Caco-2 (cell line): ENCODE results near the gene MYPOP. TPM values are rescaled to one million over a fixed set of nuclear protein-coding genes. Genes with fewer than 3 reads are reported as not detected.

Experiments used
- BruUV-seq: library from RNA; stranded (reverse); fragments of 400-500 nt; replicated peaks from 2 replicates; lab custom pipeline; 2021; lab: Mats Ljungman, UMichigan
- CTCF ChIA-PET: fragments of 300-600 bp; sonication (Branson Sonifier 250); formaldehyde crosslinking; loops from one replicate; lab custom pipeline; 2022; ENCODE audit warnings: antibody characterized with exemption; lab: Charles Lee
- POLR2A ChIA-PET: fragments of 300-600 bp; sonication (Branson Sonifier 250); formaldehyde crosslinking; loops from one replicate; lab custom pipeline; 2022; ENCODE audit warnings: antibody characterized with exemption; lab: Charles Lee
- DNase-seq, 2 experiments: peaks; one replicate each; pipeline versions ENCODE4 v3.0.0 to v3.0.0-alpha.2; 2020 to 2022
- H3K27me3 ChIP-seq: replicated peaks from 2 replicates; pipeline ENCODE4 v1.6.0; 2011; ENCODE audit warnings: low read length; ENCODE audit not compliant: control insufficient read depth, insufficient read depth
- H3K36me3 ChIP-seq: 2 replicates; pipeline ENCODE4 v1.5.1; 2011; ENCODE audit warnings: low read length; ENCODE audit not compliant: control insufficient read depth, insufficient read depth
- H3K4me1 ChIP-seq: fragments of 250-450 bp; sonication (Bioruptor Pico); 2 replicates; pipeline ENCODE4 v1.5.1; 2020; ENCODE audit warnings: mild to moderate bottlenecking
- H3K4me3 ChIP-seq: 2 replicates; pipeline ENCODE4 v1.5.1; 2011; ENCODE audit warnings: low read depth, mild to moderate bottlenecking, control low read depth, low read length
- H3K9me3 ChIP-seq: fragments of 250-450 bp; sonication (Bioruptor Pico); 2 replicates; pipeline ENCODE4 v1.5.1; 2020; ENCODE audit warnings: mild to moderate bottlenecking, moderate library complexity
- H3K27ac Mint-ChIP-seq: one replicate; pipeline ENCODE4 v1.8.0; 2022; ENCODE audit warnings: mixed read lengths; ENCODE audit not compliant: unreplicated experiment
- H3K27me3 Mint-ChIP-seq: one replicate; pipeline ENCODE4 v1.8.0; 2022; ENCODE audit warnings: mixed read lengths; ENCODE audit not compliant: insufficient read depth, unreplicated experiment
- H3K36me3 Mint-ChIP-seq: one replicate; pipeline ENCODE4 v1.8.0; 2022; ENCODE audit warnings: mild to moderate bottlenecking, mixed read lengths; ENCODE audit not compliant: insufficient read depth, unreplicated experiment
- H3K4me1 Mint-ChIP-seq: one replicate; pipeline ENCODE4 v1.8.0; 2022; ENCODE audit warnings: low read depth, mixed read lengths; ENCODE audit not compliant: unreplicated experiment
- H3K4me3 Mint-ChIP-seq: one replicate; pipeline ENCODE4 v1.8.0; 2022; ENCODE audit warnings: mild to moderate bottlenecking, moderate library complexity, mixed read lengths; ENCODE audit not compliant: unreplicated experiment
- H3K9me3 Mint-ChIP-seq: one replicate; pipeline ENCODE4 v1.8.0; 2022; ENCODE audit warnings: mixed read lengths; ENCODE audit not compliant: unreplicated experiment
- CTCF ChIP-seq, 2 experiments: fragments of 200-600 bp in 1 of 2; IDR thresholded peaks; 1 replicate in 1 of 2; 2 replicates in 1 of 2; pipeline versions ENCODE4 v1.5.1 to v1.8.0; 2011 to 2022; ENCODE audit warnings: antibody characterized with exemption in 1 of 2, control low read depth in 1 of 2, inconsistent platforms in 1 of 2, low read depth in 1 of 2, low read length in 1 of 2, mild to moderate bottlenecking in 1 of 2, moderate library complexity in 1 of 2; ENCODE audit not compliant: insufficient read depth in 1 of 2, severe bottlenecking in 1 of 2, unreplicated experiment in 1 of 2
- intact Hi-C: fragments of 100-400 bp; cut with micrococcal nuclease; formaldehyde crosslinking; loops from one replicate; pipeline ENCODE4 v1.10.0; 2022; ENCODE audit not compliant: unreplicated experiment
- total RNA-seq: library from RNA; stranded (reverse); gene quantifications from 2 replicates; pipeline ENCODE4 v1.2.3, GENCODE V29; 2022

The MYPOP gene
- total RNA-seq, 1 experiment from 2014 or later, result 15.8 TPM

DNA sequence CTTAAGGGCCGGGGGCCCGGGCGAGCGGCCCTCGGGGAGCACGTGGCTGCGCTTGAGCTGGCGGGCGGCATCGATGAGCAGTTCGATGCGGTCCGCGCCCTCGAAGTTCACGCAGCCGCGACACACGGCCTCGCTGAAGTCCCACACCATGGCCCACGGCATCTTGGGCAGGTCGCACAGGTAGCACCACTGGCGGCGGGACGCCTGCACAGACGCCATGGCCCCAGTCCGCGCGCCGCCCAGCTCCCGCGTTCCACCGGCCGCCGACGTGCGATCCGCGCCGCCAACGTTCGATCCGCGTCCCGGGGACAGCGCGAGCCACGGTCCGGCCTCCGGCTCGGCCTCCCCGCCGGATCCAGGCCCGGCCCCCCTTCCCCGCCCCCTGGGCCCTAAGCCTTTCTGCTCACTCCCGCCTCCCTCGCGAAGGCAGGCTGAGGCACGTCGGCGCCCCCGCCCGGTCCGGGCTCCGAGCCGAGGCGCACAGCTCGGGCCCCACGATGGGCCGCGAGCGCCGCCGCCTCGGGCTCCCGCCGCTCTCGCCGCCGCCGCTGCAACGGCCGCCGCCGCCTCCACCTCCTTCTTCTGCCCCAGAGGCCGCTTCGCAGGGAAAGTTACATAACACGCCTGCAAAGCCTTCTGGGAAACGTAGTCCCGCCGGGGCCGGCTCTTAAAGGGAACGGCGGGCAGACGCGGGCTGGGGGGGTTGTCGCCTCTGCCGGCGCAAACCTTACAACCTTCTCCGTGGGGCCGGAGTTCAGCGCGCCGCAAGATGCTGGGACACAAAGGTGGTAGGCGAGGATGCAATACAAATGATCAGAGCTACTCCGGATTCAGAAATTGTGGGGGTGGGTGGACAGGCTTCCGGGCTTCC lies 16.6 kb downstream of the MYPOP start, which contains the start of gene IRF2BP1:
TSS of gene IRF2BP1 (minus strand) at position 586 of the 871 bp plus-strand sequence. CDS start at position 219, 367 bp downstream.
- TF ChIP-seq CTCF (IDR thresholded peaks at IDR 0.05; ENCODE audit: insufficient read depth in 1 of 2, low read depth in 1 of 2, low read length in 1 of 2, severe bottlenecking in 1 of 2, unreplicated experiment in 1 of 2), result no peak
- no peaks in the 10 kb centered on the region for H3K27me3 ChIP-seq
- no peaks in the 10 kb centered on the region for H3K9me3 ChIP-seq
- peak within 1 kb of the TSS; percentile 84 for H3K4me3 ChIP-seq
- TSS peak; percentile 18 for BruUV-seq
- CTCF ChIA-PET, result interaction anchor here (0.5 to 2.6 kb wide), 7 partner anchors 17 to 513 kb away, joined by 3 to 20 read pairs (median 6); partner anchors contain the start of genes FOXA3 and MYPOP
- Mint-ChIP-seq H3K27me3 (no peaks in the 10 kb centered on the region), H3K4me1 (peaks cover 21% of the 10 kb centered on the region), H3K36me3 (peaks cover 35% of the 10 kb centered on the region), H3K9me3 (no peaks in the 10 kb centered on the region), H3K27ac (peak within 1 kb of the TSS; percentile 95), H3K4me3 (peak within 1 kb of the TSS; percentile 93)
- POLR2A ChIA-PET, result interaction anchor here (0.6 to 2.6 kb wide), 7 partner anchors 17 to 209 kb away, joined by 3 to 25 read pairs (median 5); partner anchors contain the start of genes CCDC61, FOXA3, MYPOP and SIX5
- DNase-seq, result peak; percentile 95 to 96
- H3K4me1 ChIP-seq, result peaks cover 21% of the 10 kb centered on the region
- intact Hi-C loops, result no loop called here
- H3K36me3 ChIP-seq, result no peaks in the 10 kb centered on the region

GRCh38 chr19:45884682-45885555 lies 17.5 kb downstream of the MYPOP start:
- Mint-ChIP-seq H3K36me3 (peaks cover 35% of the 10 kb centered on the region), H3K9me3 (no peaks in the 10 kb centered on the region), H3K27ac (no peak overlapping the region), H3K27me3 (no peaks in the 10 kb centered on the region), H3K4me3 (peak overlapping the region; percentile 93), H3K4me1 (peaks cover 21% of the 10 kb centered on the region)
- no peak for TF ChIP-seq CTCF (IDR thresholded peaks at IDR 0.05; ENCODE audit: insufficient read depth in 1 of 2, low read depth in 1 of 2, low read length in 1 of 2, severe bottlenecking in 1 of 2, unreplicated experiment in 1 of 2)
- Histone ChIP-seq H3K36me3 (no peaks in the 10 kb centered on the region), H3K27me3 (no peaks in the 10 kb centered on the region), H3K4me3 (peak overlapping the region; percentile 84), H3K4me1 (peaks cover 25% of the 10 kb centered on the region), H3K9me3 (no peaks in the 10 kb centered on the region)
- CTCF ChIA-PET, result interaction anchor here (1.5 to 2.6 kb wide), 4 partner anchors 21 to 193 kb away, joined by 5 to 20 read pairs (median 9); partner anchors contain the start of gene FOXA3
- no TSS peak for BruUV-seq
- intact Hi-C loops, result loop anchor here (5.0 kb wide), 2 partner anchors 113 to 132 kb away; no protein-coding TSS in a partner anchor
- POLR2A ChIA-PET, result interaction anchor here (2.6 kb wide), 1 partner anchor 21 kb away, joined by 25 read pairs; the partner anchor contains the start of genes FOXA3 and SYMPK
- peak in 1 of 2 experiments; percentile 41 for DNase-seq
